ENCODE data around the gene URM1.

Gene URM1

DNA sequence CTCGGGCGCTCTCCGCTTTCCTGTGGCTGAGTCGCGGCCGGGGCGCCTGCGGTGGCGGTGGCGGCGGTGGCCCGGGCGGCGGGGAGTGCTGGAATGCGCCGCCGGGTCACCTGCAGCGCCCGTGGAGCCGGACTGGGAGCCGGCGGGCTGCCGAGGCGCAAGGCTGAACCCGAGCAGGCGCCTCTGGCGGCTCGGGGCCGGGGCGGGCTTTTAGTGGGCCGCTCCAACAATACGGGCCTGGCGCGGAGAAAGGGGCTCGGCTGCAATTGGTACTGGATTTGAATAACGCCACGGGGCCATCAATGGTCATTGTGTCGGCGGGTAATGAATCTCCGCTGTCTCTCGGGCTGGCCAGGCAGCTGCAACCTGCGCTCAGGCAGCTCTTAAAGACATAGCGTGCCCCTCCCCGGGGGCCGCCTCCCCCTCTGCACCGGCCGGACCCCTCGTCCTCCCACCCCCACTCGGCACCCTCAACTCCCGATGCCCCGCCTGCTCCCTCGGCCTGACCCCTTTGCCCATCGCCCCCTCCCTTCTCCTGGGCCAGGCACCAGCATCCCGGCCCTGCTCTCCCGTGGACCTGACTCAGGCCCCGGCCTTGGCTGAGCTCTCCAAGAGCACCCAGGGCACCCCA, 22.1 kb downstream of the URM1 start:
- TF ChIP-seq, protein P1, sequence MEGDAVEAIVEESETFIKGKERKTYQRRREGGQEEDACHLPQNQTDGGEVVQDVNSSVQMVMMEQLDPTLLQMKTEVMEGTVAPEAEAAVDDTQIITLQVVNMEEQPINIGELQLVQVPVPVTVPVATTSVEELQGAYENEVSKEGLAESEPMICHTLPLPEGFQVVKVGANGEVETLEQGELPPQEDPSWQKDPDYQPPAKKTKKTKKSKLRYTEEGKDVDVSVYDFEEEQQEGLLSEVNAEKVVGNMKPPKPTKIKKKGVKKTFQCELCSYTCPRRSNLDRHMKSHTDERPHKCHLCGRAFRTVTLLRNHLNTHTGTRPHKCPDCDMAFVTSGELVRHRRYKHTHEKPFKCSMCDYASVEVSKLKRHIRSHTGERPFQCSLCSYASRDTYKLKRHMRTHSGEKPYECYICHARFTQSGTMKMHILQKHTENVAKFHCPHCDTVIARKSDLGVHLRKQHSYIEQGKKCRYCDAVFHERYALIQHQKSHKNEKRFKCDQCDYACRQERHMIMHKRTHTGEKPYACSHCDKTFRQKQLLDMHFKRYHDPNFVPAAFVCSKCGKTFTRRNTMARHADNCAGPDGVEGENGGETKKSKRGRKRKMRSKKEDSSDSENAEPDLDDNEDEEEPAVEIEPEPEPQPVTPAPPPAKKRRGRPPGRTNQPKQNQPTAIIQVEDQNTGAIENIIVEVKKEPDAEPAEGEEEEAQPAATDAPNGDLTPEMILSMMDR (IDR thresholded peaks at IDR 0.05; ENCODE audit: extremely low read depth, missing control alignments) = no peak

DNA sequence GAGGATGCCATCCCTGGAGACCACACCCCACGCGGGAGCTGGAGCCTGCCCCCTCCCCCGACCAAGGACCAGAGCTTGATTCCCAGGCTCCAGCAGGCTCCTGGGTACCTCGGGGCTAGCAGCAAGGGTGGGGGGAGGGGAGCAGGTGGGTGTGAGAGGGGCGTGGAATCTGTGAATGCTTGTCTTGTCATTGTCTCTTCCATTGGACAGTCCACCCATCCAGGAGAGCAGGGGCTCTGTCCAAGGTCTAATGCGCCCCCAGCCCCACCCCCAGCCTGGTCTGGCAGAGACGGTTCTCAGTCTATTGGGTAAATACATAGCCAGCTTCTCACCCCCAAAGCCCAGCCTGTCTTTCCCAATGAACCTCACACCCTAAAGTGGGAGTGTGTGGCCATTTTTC, 22.8 kb downstream of the URM1 start:
- TF ChIP-seq, protein P1 (IDR thresholded peaks at IDR 0.05; ENCODE audit: extremely low read depth, missing control alignments) = no peak
- no peak for DNase-seq (ENCODE audit: low spot score)

More for the DNA sequence above, 22.1 kb downstream of the URM1 start:
- DNase-seq (ENCODE audit: low spot score) = no peak

DNA sequence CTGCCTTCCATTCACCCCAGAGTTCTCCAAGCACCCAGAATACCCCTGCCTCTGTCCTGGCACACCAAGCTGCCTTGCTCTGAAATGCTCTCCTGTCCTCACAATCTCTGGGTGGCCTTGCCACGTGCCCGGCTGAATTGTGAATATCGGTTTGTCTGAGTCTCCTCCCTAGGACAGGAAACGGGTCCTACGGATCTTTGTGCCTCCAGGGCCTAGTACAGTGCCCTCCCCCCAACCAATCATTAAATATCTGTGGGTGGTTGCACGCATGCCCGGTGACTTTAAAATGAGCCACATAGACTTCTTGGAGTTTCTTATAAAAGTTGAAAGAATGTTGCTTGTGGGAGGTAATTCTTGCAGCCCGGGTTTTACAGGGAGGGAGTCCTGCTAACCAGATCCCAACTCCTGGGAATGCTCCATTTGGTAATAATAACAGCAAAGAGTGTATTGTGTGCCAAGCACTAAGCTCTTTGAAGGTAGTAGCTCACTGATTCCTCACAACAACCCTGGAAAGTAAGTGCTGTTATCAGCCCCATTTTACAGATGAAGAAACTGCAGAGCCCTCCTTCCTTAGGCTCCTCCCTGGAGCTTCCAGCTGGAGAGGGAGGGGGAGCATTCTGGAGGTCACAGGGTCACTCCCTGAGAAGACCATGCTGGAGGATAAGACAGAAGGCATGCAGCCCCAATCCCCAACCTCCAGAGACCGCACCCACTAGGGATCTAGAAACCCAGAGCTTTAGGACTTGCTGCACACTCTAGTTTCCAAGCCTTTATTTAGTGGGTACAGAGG, 23.4 kb downstream of the URM1 start:
- DNase-seq (ENCODE audit: low spot score) = no peak
- TF ChIP-seq, protein P1 (IDR thresholded peaks at IDR 0.05; ENCODE audit: extremely low read depth, missing control alignments) = no peak

DNA sequence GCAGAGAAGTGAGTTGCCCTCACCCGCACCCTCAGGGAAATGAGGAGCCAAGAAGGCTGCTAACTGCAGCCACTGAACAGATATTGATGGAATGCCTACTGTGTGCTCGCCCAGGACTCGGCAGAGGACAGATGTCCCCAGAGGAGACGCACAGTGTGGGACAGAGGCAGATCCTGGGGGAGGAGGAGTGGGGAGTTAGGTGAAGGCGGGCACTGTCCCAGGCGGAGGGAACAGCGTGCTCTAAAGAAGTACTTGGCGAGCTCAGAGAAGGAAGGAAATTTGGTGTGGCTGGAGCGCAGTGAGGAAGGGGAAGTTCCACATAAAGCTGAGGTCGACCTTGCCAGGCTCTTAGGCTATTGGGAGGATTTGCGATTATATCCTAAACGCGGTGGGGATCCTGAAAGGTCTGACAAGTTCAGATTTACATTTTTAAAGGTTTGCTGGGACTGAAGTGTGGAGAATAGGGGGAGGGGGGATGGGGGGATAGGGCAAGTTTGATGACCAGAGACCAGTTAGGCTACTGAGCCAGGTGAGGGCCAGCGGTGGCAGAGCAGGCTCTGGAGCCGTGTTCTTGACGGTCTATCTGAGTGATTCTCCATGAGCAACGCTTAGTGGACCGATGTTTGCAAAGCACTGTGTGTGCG, 25.9 kb downstream of the URM1 start:
- TF ChIP-seq, protein P1 (IDR thresholded peaks at IDR 0.05; ENCODE audit: extremely low read depth, missing control alignments) = no peak
- DNase-seq (ENCODE audit: low spot score) = no peak

DNA sequence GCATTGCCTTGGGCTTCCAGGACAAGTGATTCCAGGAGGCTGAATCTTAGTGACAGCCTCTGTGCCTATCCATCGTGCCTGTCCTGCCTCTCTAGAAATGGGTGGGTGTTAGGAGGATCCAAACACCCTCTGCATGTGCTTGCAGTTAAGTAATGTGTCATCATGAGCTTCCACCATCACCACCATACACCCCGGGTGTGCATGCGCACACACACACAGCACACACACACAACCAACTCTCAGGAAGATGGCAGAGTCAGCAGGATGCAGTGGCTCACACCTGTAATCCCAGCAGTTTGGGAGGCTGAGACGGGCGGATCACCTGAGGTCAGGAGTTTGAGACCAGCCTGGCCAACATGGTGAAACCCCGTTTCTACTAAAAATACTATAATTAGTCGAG, 26.7 kb downstream of the URM1 start:
- no peak for DNase-seq (ENCODE audit: low spot score)
- TF ChIP-seq, protein P1 (IDR thresholded peaks at IDR 0.05; ENCODE audit: extremely low read depth, missing control alignments) = no peak

DNA sequence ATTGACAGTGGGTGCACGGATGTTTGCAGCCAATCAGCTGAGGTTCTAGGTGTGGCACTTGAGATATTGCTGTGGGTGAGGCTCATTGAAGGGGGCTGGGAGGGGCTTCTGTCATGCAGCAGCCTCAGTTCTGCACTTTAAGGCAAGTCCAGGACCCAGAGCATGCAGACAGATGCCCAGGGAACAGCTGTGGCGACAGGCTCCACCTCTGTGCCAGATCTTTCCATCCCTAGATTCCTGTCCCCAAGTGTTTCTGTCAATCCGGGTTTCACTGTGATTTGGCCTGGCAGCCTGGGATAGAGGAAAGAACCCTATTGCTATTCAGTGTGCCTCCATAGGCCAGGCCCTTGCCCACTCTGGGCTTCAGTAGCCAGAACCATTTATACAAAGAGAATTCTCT, 28.7 kb downstream of the URM1 start:
- DNase-seq (ENCODE audit: low spot score) = no peak
- TF ChIP-seq, protein P1 (IDR thresholded peaks at IDR 0.05; ENCODE audit: extremely low read depth, missing control alignments) = no peak

DNA sequence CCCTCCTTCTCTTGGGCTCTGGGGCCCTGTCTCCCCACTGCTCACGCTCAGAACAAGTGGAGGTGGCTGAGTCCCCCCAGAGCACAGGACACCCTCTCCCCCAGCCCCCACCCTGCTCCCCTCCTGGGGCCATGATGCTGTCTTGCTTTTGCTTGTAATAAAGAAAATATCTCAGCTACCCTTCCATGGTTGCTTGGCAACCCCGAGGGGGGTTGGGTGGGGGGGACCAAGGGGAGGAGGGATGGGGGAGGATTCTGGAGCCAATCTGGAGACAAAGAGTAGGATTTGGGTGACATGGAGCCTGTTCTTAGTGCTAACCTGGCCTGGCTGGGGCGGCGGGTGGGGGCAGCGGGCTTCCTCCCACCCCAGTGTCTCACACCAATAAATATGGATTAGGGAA, 33.4 kb downstream of the URM1 start:
- no peak for DNase-seq (ENCODE audit: low spot score)
- TF ChIP-seq, protein P1 (IDR thresholded peaks at IDR 0.05; ENCODE audit: extremely low read depth, missing control alignments) = no peak
